Cardiac fibroblast (primary cell): ENCODE data around the gene TM2D3.

ENCODE experiments used
- DNase-seq, 2 donors: peaks; one replicate each; pipeline versions ENCODE4 v3.0.0 to v3.0.0-alpha.2; 2010; ENCODE audit warnings: low read depth in 2 of 2
- H3K4me3 ChIP-seq, 2 donors: replicated peaks in 1 of 2; 1 replicate in 1 of 2; 2 replicates in 1 of 2; pipeline ENCODE4 v1.5.1; 2011; ENCODE audit warnings: low read depth in 2 of 2, low read length in 2 of 2, mild to moderate bottlenecking in 2 of 2, moderate library complexity in 1 of 2
- CTCF ChIP-seq: IDR thresholded peaks from one replicate; pipeline ENCODE4 v1.5.1; 2011; ENCODE audit warnings: low read depth, mild to moderate bottlenecking, low read length, inconsistent platforms

TM2D3 gene

GRCh38 chr15:101641129-101641764 is 10.9 kb downstream of the TM2D3 start:
- no peak overlapping the region for H3K4me3 ChIP-seq
- DNase-seq = peak; percentile 87 to 88
- peak; percentile 92 for TF ChIP-seq CTCF

- no peak overlapping the region for H3K4me3 ChIP-seq
- no peak for TF ChIP-seq CTCF
- no peak for DNase-seq
These were observed 12.5 kb downstream of the TM2D3 start for GRCh38 chr15:101639667-101640066.

GRCh38 chr15:101637919-101638318 is 14.3 kb downstream of the TM2D3 start:
- H3K4me3 ChIP-seq = no peak overlapping the region
- no peak for TF ChIP-seq CTCF
- no peak for DNase-seq

- TF ChIP-seq CTCF = no peak
These were observed 14.7 kb downstream of the TM2D3 start for GRCh38 chr15:101637516-101637915.

GRCh38 chr15:101637038-101637437 is 15.1 kb downstream of the TM2D3 start:
- no peak for DNase-seq
- H3K4me3 ChIP-seq = no peak overlapping the region
- TF ChIP-seq CTCF = no peak

More at GRCh38 chr15:101637516-101637915, 14.7 kb downstream of the TM2D3 start:
- peak in 1 of 2 donors; percentile 74 for DNase-seq
- no peak overlapping the region for H3K4me3 ChIP-seq

- no peak for TF ChIP-seq CTCF
- no peak overlapping the region for H3K4me3 ChIP-seq
- DNase-seq = no peak
These were observed 16.0 kb downstream of the TM2D3 start for GRCh38 chr15:101635944-101636727.
